GM19025 (cell line): ENCODE results near the gene UNC5CL.

Experiments
- ATAC-seq: cut with Tn5 transposase; IDR thresholded peaks from one replicate; pipeline ENCODE4 v1.9.1; 2021; ENCODE audit warnings: mild to moderate bottlenecking, low read depth, moderate library complexity; ENCODE audit not compliant: unreplicated experiment

UNC5CL gene, protein sequence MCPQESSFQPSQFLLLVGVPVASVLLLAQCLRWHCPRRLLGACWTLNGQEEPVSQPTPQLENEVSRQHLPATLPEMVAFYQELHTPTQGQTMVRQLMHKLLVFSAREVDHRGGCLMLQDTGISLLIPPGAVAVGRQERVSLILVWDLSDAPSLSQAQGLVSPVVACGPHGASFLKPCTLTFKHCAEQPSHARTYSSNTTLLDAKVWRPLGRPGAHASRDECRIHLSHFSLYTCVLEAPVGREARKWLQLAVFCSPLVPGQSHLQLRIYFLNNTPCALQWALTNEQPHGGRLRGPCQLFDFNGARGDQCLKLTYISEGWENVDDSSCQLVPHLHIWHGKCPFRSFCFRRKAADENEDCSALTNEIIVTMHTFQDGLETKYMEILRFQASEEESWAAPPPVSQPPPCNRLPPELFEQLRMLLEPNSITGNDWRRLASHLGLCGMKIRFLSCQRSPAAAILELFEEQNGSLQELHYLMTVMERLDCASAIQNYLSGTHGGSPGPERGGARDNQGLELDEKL

DNA sequence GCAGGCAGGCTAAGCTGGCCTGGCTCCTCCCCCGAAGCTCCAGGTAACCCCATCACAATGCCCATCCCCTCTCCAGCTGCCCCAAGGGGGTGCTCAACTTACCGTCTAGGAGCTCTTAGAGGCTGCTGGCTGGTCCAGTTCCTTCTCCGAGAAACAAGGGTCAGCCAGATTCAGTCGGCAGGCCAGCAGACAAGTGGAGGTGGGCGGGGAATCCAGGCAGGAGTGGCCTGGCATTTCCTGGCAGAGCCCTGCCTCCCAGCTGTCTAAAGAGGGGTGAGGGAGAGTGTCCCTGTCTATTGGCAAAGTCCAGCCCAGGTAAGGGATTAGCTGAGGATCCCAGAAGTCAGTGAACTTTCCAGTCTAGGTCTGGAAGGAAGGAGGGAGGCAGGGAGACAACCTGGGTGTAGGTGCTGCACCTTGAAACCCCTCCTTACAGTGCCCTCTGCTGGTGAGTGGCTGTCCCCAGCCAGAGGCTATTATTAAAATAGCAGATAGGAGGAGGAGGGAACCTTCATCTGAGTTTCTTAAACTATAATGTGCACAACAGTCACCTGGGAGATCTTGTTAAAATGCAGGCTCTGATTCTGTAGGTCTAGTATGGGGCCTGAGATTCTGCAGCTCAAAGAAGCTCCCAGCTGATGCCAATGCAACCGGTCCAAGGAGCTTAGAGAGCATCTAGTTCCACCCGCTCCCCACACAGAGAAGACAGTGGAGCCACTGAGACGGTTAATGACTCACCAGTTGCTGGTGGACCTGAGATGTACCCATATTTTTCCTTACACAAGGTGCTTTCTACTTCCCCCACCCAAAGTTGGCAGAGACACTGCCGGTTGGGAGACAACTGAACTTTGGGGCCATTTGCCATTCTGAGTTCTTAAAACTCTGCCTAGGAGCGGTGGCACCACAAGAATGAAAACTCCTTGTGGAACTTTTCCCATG, at the start of gene UNC5CL:
Gene UNC5CL, minus strand, starts transcription at position 162 of the 939 bp plus-strand sequence. CDS start 4,147 bp downstream, outside the sequence.
- ATAC-seq, result no peak

DNA sequence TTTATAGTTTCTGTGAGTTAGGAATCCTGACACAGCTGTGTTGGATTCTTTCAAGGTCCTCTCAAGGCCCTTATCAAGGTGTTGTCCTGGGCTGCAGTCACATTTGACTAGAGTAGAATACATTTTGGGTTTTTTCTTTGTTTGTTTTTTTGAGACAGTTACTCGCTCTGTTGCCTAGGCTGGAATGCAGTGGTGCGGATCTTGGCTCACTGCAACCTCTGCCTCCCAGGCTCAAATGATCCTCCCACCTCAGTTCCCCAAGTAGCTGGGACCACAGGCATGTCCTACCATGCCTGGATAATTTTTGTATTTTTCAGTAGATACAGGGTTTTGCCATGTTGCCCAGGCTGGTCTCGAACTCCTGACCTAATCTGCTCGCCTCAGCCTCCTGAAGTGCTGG, 49.4 kb upstream of the UNC5CL start:
- no peak for ATAC-seq

DNA sequence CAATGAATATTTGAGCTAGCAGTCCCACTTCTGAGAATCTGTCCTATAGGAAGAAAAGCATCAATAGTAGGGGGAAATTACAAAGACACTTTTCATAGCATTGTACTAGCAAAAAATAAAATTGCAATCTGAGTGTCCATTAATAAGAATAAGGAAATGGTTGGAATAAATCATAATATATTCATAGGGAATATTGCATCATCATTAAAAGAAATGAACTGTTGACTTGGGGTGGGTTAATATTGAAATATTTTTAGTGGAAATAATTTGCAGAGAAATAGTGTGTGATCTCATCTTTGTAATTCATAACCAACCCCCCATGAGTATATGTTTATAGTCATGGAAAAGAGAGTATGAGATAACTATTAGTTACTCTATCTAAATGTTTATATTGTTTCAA, 46.2 kb upstream of the UNC5CL start:
- ATAC-seq, result no peak

DNA sequence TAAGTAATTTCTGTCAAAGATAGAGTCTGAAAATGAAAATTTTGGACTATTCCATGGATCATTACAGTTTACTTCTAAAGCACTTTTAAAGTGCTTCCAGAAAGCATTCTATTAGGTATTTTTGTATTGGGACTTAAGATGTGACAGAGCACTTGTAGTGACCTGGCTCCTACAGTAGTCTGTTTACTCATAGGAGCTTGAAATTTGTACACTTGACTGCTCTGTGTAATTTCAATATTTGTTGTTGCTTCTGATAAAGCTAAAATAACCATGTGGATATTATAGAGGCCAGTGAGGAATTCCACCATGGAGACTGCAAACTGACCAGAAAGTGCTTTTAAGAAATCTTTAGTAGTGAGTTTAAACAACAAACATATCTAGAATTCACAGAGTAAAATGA, 44.1 kb upstream of the UNC5CL start:
- ATAC-seq, result no peak

DNA sequence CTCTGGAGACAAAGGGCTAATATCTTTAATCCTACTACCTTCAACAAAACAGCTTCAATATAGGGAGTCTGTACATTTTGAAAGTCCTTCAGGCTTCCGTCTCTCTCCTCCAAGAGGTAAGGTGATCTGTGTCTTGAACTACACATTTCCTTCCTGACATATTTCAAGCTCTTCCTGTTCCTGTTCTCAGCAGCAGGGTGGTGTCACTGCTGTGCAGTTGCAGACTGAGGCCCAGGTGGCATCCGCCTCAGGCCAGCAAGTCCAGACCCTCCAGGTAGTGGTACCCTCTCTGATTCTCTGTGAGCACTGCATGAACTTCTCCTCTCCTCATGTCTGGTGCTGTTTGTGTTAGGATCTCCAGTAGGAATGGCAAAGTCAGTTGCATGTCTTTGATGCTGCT, 41.6 kb upstream of the UNC5CL start:
- no peak for ATAC-seq

DNA sequence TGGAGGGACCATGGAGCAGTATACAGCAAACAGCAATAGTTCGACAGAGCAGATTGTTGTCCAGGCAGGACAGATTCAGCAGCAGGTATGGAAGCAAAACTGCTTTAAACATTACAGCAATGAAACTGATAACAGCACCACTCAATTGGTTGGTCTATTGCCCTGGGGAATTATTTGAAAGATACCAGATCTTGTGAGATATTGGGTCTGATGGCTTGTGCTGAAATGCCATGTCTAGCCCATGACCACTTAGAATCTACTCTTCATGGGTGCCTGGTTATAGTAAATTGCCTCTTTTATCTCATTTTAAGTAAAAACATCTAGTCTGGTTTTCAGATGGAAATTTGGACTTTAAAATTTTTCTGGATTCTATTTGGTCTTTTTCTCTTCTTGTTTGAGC, 40.1 kb upstream of the UNC5CL start:
- ATAC-seq, result no peak

DNA sequence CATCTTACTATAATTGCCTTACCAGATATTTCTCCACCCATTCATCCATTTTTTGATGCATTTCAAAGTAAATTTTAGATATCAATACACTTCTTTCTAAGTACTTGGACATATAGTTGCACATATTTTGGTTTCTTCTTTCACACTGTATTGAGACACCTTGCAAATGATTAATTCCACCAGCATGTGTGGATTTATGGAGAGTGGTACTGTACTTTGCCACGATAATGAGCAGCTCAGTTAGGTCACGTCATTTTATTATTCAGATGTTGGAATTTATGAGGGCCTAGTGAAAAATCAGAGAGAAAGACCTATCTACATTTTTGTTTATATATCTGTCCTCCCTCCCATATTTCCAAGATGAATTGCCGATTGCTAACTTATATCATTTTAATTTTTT, 39.1 kb upstream of the UNC5CL start:
- no peak for ATAC-seq

DNA sequence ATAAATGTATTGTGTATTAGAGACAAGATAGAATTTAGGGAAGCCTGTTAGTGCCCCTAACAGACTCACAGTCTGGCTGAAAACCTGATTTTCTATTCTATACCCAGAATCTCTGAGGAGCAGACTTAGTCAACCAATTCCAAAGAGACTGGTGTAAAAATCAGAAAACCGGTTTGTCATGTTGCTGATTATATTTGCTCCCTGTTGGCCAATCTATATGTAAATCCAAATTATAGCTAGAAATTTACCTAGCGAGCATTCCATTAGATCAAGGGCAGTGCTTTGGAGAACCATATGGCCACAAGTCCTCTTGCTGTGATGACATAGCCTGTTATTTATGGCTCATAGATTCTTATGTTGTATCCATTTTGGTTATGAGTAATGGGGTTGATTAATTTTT, 38.5 kb upstream of the UNC5CL start:
- no peak for ATAC-seq

DNA sequence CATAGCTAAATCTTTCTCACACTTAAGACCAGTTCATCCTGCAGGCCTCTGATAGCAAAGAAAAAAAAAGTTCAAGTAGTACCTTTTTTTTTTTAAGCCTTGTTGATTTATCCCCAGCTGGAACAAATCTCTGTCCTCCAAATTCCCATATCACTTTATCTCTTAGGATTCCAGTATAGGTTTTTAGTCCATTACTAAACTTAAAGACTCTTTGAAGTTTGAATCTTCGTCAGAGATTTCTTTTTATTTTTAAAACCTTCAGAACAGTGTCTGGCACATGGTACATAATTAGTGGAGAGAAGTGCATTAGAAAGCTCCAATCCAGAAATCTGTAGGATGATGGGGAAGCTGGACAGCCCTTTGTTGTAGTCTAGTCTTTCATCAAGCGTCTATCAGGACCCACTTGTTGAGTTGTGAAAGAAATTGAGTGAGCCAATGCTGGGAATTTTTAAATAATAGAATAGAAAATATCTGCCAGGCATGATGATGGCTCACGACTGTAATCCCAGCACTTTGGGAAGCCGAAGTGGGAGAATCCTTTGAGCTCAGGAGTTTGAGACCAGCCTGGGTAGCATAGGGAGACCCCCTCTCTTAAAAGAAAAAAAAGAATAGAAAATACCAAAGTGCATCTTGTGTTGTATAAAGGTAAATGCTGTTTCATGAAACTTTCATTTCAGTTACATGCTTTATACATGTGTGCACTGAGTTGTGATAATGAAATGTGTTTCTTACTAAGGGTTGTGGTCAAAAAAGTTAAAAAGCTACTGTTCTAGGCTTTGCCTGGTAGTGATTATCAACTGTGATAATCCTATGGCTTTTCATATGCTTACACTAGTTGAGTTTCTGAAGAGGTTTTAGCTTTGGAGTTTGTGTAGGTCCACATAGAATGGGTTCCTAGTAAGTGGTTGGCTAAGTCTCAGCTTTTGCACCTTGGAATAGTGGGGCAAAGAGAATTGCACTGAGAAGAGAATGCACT, 36.9 kb upstream of the UNC5CL start:
- ATAC-seq, result no peak

DNA sequence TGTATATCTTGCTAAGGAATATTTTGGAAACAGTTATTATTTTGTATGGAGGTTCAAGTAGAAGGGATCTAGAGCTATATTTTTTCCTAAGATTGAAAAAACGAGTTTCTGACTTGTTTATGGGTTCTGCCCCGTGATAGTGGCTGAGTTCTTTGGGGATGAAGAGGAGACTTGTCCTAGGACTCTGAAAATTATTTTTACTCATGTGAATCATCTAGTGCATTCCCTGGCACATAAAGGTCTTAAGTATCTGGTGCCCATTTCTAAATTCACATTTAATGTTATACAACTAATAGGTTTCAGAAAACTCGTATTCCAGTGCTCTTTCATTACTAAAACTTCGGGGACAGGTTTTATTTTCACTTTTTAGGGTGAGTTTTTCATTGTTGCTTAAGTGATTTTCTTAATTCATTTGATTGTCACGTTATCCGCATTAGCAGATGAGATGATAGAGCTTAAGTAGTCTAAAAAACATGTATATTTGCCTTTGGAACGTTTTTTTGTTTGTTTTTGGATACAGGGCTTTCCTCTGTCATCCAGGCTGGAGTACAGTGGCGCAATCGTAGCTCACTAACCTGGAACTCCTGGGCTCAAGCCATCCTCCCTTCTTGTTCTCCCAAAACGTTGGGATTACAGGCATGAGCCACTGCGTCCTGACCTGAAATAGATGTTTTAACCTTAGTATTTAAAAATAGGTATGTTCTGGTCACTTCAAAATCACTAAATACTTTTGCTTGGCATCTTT, 35.8 kb upstream of the UNC5CL start:
- ATAC-seq, result no peak

DNA sequence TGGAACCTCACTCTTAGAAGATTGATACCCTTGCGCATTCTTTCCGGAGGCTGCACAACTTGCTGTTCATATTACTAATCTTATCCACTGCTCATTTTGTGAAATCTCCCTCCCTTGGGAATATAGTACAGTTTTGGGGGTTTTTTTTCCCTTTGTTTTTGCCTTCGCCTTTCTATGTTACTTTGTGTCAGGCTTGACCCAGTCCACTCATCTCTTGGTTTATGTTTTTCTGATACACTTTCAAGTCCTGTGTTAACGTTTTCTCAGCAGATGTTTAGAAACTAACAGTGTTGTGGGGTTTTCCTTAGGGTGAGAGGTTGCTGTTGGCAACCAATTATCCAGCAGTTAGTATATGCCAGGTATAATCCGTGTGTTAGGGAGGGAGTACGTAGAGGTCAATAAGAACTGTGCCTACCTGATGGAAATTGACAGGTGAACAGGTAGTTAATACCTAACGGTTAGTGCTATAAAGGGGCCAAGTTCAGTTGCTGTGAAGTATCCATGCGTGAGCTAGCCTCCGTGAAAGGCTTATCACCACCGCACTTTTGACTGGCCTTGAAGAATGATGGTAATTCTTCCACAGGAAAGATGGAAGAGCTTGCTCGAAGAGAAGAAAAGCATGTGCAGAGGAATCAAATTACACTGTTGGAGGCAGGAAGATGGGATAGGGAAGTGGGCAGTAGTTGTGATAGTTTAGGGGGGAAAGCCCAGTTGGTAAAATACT, 35.1 kb upstream of the UNC5CL start:
- no peak for ATAC-seq

DNA sequence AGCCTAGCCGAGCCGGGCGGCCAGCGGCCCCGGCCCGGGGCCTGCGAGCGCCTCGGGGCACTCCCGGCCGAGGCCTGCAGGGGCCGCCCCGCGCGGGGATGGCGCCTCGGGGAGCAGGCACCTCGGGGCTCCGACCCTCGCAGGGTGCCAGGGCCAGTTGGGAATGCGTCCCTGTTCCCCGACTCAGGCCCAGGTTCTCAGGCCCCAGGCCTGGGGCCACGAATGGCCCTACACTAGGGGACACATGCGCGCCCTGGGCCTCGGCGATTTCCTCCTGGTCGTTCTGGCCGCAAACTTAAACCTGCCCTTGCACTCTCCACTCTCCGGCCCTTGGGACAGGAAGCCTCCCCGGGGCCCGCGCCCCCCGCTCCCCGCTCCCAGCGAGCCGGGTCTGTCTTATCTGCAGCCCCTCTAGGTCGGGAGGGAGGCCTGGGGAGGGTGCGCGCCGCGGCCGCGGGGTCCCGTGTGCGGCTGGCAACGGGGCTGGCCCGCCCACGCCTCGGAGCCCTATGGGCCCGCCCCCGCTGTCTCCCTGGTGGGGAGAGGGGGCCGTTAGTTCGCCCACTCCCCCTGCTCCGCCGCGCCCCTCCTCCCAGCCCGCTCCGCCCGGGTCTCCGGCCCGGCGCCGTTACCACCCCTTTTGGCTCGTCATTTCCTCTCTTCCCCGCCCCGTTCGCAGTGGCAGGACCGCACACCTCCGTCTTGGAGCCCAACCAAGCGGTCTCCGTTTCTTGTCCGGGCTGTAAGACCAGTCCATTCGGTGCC, 34.4 kb upstream of the UNC5CL start:
- peak; percentile 19 for ATAC-seq

DNA sequence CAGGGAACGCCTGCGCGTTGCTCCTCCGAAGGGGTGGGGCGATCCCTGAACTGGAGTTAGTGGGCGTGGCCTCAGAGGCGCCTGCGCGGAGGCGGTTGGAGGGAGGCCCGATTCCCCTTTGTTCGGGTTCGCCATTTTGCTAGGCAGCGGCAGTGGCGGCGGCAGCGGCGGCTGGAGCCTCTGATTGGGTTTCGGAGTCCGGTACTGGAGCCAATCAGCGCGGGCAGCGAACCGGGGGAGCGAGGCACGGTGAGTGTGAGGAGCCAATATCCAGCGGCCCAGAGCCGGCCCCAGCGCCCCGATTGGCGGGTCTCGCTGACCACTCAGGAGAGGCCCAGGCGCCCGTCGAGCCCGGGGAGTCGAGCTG, 33.8 kb upstream of the UNC5CL start, which contains the start of gene NFYA:
Gene NFYA, plus strand, starts transcription at position 139 of the 367 bp plus-strand sequence. CDS start 6,116 bp downstream, outside the sequence.
- ATAC-seq, result peak; percentile 53

DNA sequence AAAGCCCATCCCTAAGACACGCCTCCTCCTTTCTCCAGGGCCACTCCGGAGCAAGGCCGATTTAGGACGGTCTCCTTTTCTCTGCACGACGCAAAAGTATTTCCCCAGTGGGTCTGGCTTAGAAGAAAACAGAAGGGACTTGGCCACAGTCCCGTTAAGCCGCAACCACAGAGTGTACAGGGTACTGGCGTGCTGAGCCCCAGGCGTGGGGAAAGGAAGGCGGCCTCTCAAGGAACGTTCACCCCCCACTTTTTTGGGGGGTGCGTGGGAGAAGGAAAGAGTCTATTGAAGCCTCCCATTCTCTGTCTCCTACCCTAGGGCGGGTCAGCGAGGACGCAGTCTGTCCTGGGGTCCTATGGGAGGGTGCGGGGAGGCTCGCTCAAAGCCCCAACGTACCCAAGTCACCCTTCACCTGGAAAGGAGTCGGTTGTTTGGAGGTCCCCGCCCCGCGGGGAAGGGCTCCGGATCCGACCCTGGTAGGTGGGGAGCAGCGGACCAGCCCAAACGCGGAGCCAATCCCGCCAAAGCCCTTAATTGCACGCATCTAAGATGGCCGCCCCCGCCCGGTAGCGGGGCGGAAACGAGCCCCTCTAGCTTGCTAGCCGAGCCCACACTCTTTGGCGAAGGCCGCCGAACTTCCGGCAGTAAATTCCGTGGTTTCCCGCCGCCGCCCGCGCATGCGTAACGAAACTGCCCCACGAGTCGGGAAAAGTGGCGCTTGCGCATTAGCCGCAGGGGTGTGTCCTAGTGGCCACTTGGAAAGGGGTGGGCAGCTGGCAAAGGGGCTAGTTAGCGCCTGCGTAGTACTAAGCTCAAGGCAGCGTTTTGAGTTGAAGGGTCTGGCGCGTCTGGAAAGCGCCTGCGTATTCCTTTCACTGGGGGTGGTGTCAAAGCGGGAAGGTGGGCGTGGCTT, 33.2 kb upstream of the UNC5CL start, which contains the start of gene OARD1:
Gene OARD1, minus strand, starts transcription at position 434 of the 913 bp plus-strand sequence. CDS start 722 bp downstream, outside the sequence.
- peak; percentile 56 for ATAC-seq

DNA sequence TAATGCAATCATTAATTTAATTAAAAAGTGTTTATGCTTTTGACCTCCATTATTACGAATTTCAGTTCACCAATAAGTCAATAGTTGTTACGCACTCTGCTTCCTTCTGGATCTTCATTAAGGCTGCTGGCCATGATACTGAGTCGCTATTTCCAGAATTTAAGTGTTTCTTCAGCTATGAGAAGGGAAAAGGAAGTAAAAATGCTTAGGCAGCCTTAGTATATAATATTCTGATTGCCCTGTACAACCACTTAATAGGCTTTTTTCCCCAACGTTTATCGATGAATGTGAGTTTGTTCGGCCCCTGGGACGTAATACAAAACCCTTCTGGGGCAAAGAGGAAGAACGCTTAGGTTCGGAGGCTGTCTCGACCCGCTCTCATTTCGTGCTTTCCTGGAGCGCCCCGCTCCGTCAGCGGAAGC, 32.5 kb upstream of the UNC5CL start:
- no peak for ATAC-seq

DNA sequence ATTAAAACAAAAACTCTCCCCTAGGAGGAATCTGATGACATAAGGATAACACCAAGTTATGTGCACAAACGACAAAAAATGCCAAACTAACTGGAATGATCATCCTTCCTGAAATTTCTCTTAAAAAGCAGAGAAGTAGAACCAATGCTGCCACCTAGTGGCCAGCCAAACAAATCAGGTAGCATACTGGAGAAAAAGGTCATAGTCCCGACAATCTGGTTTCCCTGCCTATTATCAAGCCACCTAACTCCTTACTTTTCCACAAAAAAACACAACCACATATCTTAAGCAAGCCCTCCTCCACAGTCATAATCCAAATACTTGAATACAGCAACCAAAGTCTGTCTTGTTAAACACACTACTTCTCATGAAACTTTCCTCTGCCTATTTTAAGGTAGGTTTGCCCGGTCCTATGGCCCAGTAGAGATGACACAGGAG, 27.9 kb upstream of the UNC5CL start:
- no peak for ATAC-seq
